ENCODE measurements around the gene CPN2. TPM values are rescaled to one million over a fixed set of nuclear protein-coding genes. Genes with fewer than 3 reads are reported as not detected.

CPN2 gene
- total RNA-seq, 1 donor from 2014 or later, result not detected

DNA sequence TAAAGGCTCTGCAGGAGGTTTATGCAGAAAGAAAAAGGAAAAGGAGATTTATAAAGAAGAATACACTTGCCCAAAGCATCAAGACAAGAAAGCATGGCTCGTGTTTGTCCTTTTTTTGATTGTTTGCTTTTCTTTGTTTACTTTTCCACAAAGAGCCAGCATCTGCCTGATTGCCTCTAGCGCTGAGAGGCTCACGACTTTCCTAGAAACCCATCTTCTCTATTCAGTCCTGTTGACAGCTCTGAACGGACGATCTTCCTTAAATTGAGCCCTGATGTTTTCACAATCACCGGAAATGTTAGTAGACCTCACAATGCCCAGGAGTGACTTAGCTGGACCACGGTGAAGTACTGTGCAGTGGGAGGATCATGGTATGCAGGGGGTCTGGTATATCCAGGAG lies 35.5 kb upstream of the CPN2 start:
- TF ChIP-seq, protein P1, sequence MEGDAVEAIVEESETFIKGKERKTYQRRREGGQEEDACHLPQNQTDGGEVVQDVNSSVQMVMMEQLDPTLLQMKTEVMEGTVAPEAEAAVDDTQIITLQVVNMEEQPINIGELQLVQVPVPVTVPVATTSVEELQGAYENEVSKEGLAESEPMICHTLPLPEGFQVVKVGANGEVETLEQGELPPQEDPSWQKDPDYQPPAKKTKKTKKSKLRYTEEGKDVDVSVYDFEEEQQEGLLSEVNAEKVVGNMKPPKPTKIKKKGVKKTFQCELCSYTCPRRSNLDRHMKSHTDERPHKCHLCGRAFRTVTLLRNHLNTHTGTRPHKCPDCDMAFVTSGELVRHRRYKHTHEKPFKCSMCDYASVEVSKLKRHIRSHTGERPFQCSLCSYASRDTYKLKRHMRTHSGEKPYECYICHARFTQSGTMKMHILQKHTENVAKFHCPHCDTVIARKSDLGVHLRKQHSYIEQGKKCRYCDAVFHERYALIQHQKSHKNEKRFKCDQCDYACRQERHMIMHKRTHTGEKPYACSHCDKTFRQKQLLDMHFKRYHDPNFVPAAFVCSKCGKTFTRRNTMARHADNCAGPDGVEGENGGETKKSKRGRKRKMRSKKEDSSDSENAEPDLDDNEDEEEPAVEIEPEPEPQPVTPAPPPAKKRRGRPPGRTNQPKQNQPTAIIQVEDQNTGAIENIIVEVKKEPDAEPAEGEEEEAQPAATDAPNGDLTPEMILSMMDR (conservative IDR thresholded peaks at IDR 0.05; ENCODE audit: low read depth, low read length), result no peak
- H3K4me3 ChIP-seq (ENCODE audit: low read depth, low read length), result no peak overlapping the region
- DNase-seq (ENCODE audit: low read depth), result no peak

GRCh38 chr3:194386066-194386465 lies 34.9 kb upstream of the CPN2 start:
- no peak overlapping the region for H3K4me3 ChIP-seq (ENCODE audit: low read depth, low read length)
- TF ChIP-seq, protein P1 (conservative IDR thresholded peaks at IDR 0.05; ENCODE audit: low read depth, low read length), result no peak
- no peak for DNase-seq (ENCODE audit: low read depth)

DNA sequence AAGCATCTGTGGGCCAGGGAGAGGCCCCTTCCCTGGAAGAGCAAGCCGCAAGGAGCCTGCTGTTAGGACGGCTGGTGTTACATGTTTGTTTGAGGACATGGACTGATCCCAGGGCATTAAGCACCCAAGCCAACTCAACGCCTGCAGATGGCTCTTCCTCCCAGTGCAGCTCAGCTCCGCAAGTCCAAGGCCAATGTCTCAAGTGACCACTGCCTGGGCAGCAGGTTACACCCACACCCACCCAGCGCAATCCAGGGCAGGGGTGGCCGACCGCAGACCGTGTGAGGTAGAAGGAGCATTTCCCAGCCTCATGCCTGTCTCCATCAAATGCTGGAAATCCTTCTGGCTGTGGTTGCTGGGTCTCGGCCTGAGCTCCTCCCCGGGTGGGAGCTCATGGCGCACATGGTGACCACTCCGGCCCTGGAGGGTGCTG lies 33.5 kb upstream of the CPN2 start:
- H3K4me3 ChIP-seq (ENCODE audit: low read depth, low read length), result no peak overlapping the region
- TF ChIP-seq, protein P1 (conservative IDR thresholded peaks at IDR 0.05; ENCODE audit: low read depth, low read length), result no peak
- no peak for DNase-seq (ENCODE audit: low read depth)

GRCh38 chr3:194384156-194384555 lies 33.0 kb upstream of the CPN2 start:
- TF ChIP-seq, protein P1 (conservative IDR thresholded peaks at IDR 0.05; ENCODE audit: low read depth, low read length), result no peak

DNA sequence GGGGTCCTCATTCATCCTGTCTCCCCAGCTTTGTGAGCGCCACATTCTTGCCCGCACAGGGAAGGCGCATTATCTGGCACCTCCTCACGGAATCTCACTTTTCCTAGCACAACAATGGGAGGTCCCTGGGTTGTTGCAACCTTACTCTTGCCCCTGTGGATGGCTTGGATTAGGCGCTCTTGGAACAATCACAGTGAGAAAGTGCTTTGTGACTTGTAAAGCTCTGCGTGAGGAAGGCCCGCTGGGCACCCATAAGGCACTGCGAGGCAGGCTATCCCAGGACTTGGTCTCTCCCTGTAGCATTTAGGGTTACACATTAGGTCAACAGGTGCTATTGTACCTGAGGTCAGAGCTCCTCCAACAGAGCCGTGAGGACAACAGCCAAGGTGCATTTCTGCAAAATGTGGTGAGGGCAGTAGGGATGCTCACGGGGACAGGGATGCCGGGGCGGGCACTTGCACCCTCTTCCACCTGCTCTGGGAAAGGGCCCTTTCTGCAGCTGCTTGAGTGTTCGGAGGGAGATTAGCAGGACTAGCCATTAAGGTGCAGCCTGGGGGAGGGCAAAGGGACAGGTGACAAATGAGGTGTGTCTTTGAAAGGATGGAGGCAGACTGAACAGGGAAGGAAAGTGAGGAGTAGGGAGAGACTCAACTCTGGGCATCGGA lies 32.3 kb upstream of the CPN2 start:
- no peak for DNase-seq (ENCODE audit: low read depth)
- H3K4me3 ChIP-seq (ENCODE audit: low read depth, low read length), result no peak overlapping the region
- TF ChIP-seq, protein P1 (conservative IDR thresholded peaks at IDR 0.05; ENCODE audit: low read depth, low read length), result no peak

More at GRCh38 chr3:194384156-194384555, 33.0 kb upstream of the CPN2 start:
- DNase-seq (ENCODE audit: low read depth), result no peak
- H3K4me3 ChIP-seq (ENCODE audit: low read depth, low read length), result no peak overlapping the region

- no peak overlapping the region for H3K4me3 ChIP-seq (ENCODE audit: low read depth, low read length)
- no peak for DNase-seq (ENCODE audit: low read depth)
- TF ChIP-seq, protein P1 (conservative IDR thresholded peaks at IDR 0.05; ENCODE audit: low read depth, low read length), result no peak
Measured at GRCh38 chr3:194382892-194383223, 31.7 kb upstream of the CPN2 start.

All from epithelial cell of proximal tubule (primary cell).